HCT116 (cell line): Measurements from ENCODE around the gene TMPRSS3. TPM values are rescaled to one million over a fixed set of nuclear protein-coding genes. Genes with fewer than 3 reads are reported as not detected.

ENCODE experiments used
- ATAC-seq: fragments of 200-7000 bp; cut with Tn5 transposase; 2 replicates; pipeline ENCODE4 v1.9.1; 2020; ENCODE audit warnings: mild to moderate bottlenecking, moderate library complexity
- BruUV-seq: library from RNA; stranded (reverse); fragments of 400-500 nt; replicated peaks from 2 replicates; lab custom pipeline; 2021; lab: Mats Ljungman, UMichigan
- CTCF ChIA-PET: fragments of 300-600 bp; sonication (Branson Sonifier 250); formaldehyde crosslinking; loops from one replicate; lab custom pipeline; 2021; ENCODE audit warnings: antibody characterized with exemption; lab: Charles Lee
- POLR2A ChIA-PET: fragments of 300-600, 350-600 bp; sonication (Branson Sonifier 250); formaldehyde crosslinking; loops from one replicate; lab custom pipeline; 2021; ENCODE audit warnings: antibody characterized with exemption; lab: Charles Lee
- RAD21 ChIA-PET, 2 experiments: fragments of 300-600 bp; sonication (Branson Sonifier 250); formaldehyde crosslinking; loops; one replicate each; lab custom pipeline; 2023; ENCODE audit warnings: low total read pairs in 2 of 2; ENCODE audit not compliant: uncharacterized antibody in 2 of 2, unreplicated experiment in 2 of 2, low non-redundant PET in 1 of 2; lab: Charles Lee
- DNase-seq: peaks from one replicate; pipeline ENCODE4 v3.0.0-alpha.2; 2010; ENCODE audit warnings: low read depth, low spot score
- H2AFZ ChIP-seq: fragments of 200-600 bp; shearing (Covaris generic), sonication (generic); 2 replicates; pipeline ENCODE4 v1.6.1; 2017; ENCODE audit warnings: low read depth, mixed run types, mixed read lengths, antibody characterized with exemption, low read length; ENCODE audit not compliant: poor library complexity, severe bottlenecking
- H3K27ac ChIP-seq: 2 replicates; pipeline ENCODE4 v1.5.1; 2012; ENCODE audit warnings: low read depth, low read length
- H3K27me3 ChIP-seq: fragments of 200-600 bp; sonication (generic); 2 replicates; pipeline ENCODE4 v1.6.1; 2016; ENCODE audit warnings: mixed run types, low read length, mixed read lengths; ENCODE audit not compliant: insufficient read depth
- H3K36me3 ChIP-seq, 2 experiments: fragments of 200-500 bp in 1 of 2; fragments of 200-600 bp in 1 of 2; sonication (Bioruptor generic) in 1 of 2; sonication (generic) in 1 of 2; 2 replicates each; pipeline versions ENCODE4 v1.5.1 to v1.6.1; 2014 to 2016; ENCODE audit warnings: low read length in 2 of 2, inconsistent platforms in 1 of 2, mixed read lengths in 1 of 2, mixed run types in 1 of 2; ENCODE audit not compliant: insufficient read depth in 2 of 2, control insufficient read depth in 1 of 2
- H3K4me1 ChIP-seq, 2 experiments: fragments of 200-600 bp in 1 of 2; sonication (generic) in 1 of 2; 2 replicates each; pipeline versions ENCODE4 v1.5.1 to v1.6.1; 2012 to 2017; ENCODE audit warnings: low read length in 2 of 2, inconsistent platforms in 1 of 2, mild to moderate bottlenecking in 1 of 2, mixed read lengths in 1 of 2, mixed run types in 1 of 2, moderate library complexity in 1 of 2; ENCODE audit not compliant: insufficient read depth in 2 of 2, control insufficient read depth in 1 of 2
- H3K4me2 ChIP-seq: fragments of 200-600 bp; sonication (generic); 2 replicates; pipeline ENCODE4 v1.6.1; 2017; ENCODE audit warnings: mixed run types, low read length, mixed read lengths
- H3K4me3 ChIP-seq, 2 experiments: fragments of 200-600 bp in 1 of 2; sonication (generic) in 1 of 2; replicated peaks in 1 of 2; 2 replicates each; pipeline ENCODE4 v1.5.1; 2011 to 2016; ENCODE audit warnings: low read length in 2 of 2, control low read depth in 1 of 2, low read depth in 1 of 2, mild to moderate bottlenecking in 1 of 2, mixed read lengths in 1 of 2, mixed run types in 1 of 2
- H3K79me2 ChIP-seq: fragments of 200-600 bp; sonication (generic); 2 replicates; pipeline ENCODE4 v1.6.1; 2017; ENCODE audit warnings: mild to moderate bottlenecking, mixed run types, low read length, moderate library complexity, mixed read lengths; ENCODE audit not compliant: insufficient read depth
- H3K9ac ChIP-seq: fragments of 200-600 bp; sonication (generic); 2 replicates; pipeline ENCODE4 v1.6.1; 2016; ENCODE audit warnings: low read length, mixed read lengths
- H3K9me2 ChIP-seq: fragments of 200-600 bp; sonication (generic), shearing (Covaris generic); 2 replicates; pipeline ENCODE4 v1.6.1; 2017; ENCODE audit warnings: mixed run types, mild to moderate bottlenecking, moderate library complexity; ENCODE audit not compliant: insufficient read depth
- H3K9me3 ChIP-seq, 2 experiments: fragments of 200-500 bp in 1 of 2; fragments of 200-600 bp in 1 of 2; sonication (Bioruptor generic) in 1 of 2; sonication (generic) in 1 of 2; 2 replicates each; pipeline ENCODE4 v1.6.1; 2014 to 2017; ENCODE audit warnings: low read length in 2 of 2, mixed read lengths in 2 of 2, inconsistent platforms in 1 of 2, low read depth in 1 of 2, mild to moderate bottlenecking in 1 of 2, mixed run types in 1 of 2, moderate library complexity in 1 of 2; ENCODE audit not compliant: control insufficient read depth in 1 of 2, insufficient read depth in 1 of 2
- H4K20me1 ChIP-seq: fragments of 200-600 bp; sonication (generic), shearing (Covaris generic); 2 replicates; pipeline ENCODE4 v1.6.1; 2017; ENCODE audit warnings: mixed run types, mild to moderate bottlenecking, moderate library complexity; ENCODE audit not compliant: insufficient read depth
- CBX3 ChIP-seq: IDR thresholded peaks from 2 replicates; pipeline ENCODE4 v1.6.1; 2012; ENCODE audit warnings: low read depth
- CEBPB ChIP-seq: IDR thresholded peaks from 2 replicates; pipeline ENCODE4 v1.6.1; 2012; ENCODE audit warnings: low read depth
- EZH2phosphoT487 ChIP-seq: fragments of 200-600 bp; IDR thresholded peaks from 2 replicates; pipeline ENCODE4 v1.6.1; 2018; ENCODE audit warnings: antibody characterized with exemption, borderline replicate concordance
- FOSL1 ChIP-seq: IDR thresholded peaks from 2 replicates; pipeline ENCODE4 v1.6.1; 2012; ENCODE audit warnings: low read depth
- JUND ChIP-seq: IDR thresholded peaks from 2 replicates; pipeline ENCODE4 v1.6.1; 2012
- POLR2AphosphoS5 ChIP-seq: IDR thresholded peaks from 2 replicates; pipeline ENCODE4 v1.6.1; 2011; ENCODE audit warnings: mild to moderate bottlenecking, low read depth, low read length, moderate library complexity
- SIN3A ChIP-seq: IDR thresholded peaks from 2 replicates; pipeline ENCODE4 v1.6.1; 2012; ENCODE audit warnings: low read depth
- SP1 ChIP-seq: IDR thresholded peaks from 2 replicates; pipeline ENCODE4 v1.6.1; 2012; ENCODE audit warnings: low read depth
- SRF ChIP-seq: IDR thresholded peaks from 2 replicates; pipeline ENCODE4 v1.6.1; 2012; ENCODE audit warnings: low read depth
- TCF7L2 ChIP-seq: IDR thresholded peaks from 2 replicates; pipeline ENCODE4 v1.7.0; 2011; ENCODE audit warnings: borderline replicate concordance, inconsistent platforms; ENCODE audit not compliant: insufficient read depth, insufficient read length; ENCODE audit errors: extremely low read depth
- ZFX ChIP-seq: fragments of 450-650 bp; IDR thresholded peaks from 2 replicates; pipeline ENCODE4 v1.6.1; 2017
- intact Hi-C: fragments of 100-400 bp; cut with micrococcal nuclease; formaldehyde crosslinking; loops from 2 replicates; pipeline ENCODE4 v1.10.0; 2022
- total RNA-seq: library from RNA; stranded (reverse); gene quantifications from one replicate; pipeline ENCODE4 v1.2.1, GENCODE V29; 2021; ENCODE audit not compliant: unreplicated experiment
- TF ChIP-seq, protein P1 (sequence below): IDR thresholded peaks from 2 replicates; pipeline ENCODE4 v1.6.1; 2011; ENCODE audit warnings: mild to moderate bottlenecking, low read length, moderate library complexity; ENCODE audit not compliant: insufficient replicate concordance; ENCODE audit errors: extremely low read depth
- TF ChIP-seq, protein P2 (sequence below): IDR thresholded peaks from 2 replicates; pipeline ENCODE4 v1.6.1; 2012; ENCODE audit warnings: low read depth
- TF ChIP-seq, protein P3 (sequence below): IDR thresholded peaks from 2 replicates; pipeline ENCODE4 v1.6.1; 2012
- TF ChIP-seq, protein P4 (sequence below): IDR thresholded peaks from 2 replicates; pipeline ENCODE4 v1.6.1; 2012
- TF ChIP-seq, protein P5 (sequence below), 3 experiments: fragments of 200-600 bp in 1 of 3; sonication (generic) in 1 of 3; IDR thresholded peaks in 2 of 3; conservative IDR thresholded peaks in 1 of 3; 2 replicates each; pipeline ENCODE4 v1.5.1; 2012 to 2017; ENCODE audit warnings: low read depth in 2 of 3, low read length in 2 of 3, antibody characterized with exemption in 1 of 3, borderline replicate concordance in 1 of 3, control low read depth in 1 of 3, mild to moderate bottlenecking in 1 of 3, mixed read lengths in 1 of 3, mixed run types in 1 of 3, moderate library complexity in 1 of 3; ENCODE audit not compliant: insufficient read depth in 1 of 3

TMPRSS3 gene
- total RNA-seq, 1 experiment from 2014 or later: not detected

DNA sequence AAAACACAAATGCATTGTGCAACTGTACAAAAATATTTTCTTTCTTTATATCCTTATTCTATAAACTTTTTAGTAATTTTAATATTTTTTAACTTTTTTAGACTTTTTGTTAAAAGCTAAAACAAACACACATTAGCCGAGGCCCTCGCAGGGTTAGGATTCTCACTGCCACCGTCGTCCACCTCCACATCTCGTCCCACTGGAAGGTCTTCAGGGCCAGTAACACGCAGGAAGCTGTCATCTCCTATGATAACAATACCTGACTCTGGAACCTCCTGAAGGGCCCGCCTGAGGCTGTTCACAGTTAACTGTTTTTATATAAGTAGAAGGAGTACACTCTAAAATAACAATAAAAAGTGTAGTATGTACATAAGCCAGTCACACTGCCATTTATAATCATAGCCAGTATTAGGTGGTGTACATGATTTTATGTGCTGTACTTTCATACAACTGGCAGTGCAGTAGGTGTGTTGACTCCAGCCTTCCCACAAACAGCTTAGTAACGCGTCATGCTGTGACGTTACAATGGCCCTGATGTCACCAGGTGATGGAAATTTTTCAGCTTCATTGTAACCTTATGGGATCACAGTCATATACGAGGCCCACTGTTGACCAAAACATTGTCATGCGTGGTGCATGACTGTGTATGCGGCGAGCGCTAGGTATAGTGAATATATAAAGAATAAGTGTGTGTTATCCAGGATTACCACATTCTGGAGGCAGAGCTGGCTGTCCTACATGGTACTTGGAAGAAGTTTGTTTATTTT lies 53.9 kb downstream of the TMPRSS3 start:
- Histone ChIP-seq H3K4me3 (no peak overlapping the region), H2AFZ (no peak overlapping the region), H3K4me2 (no peak overlapping the region), H3K36me3 (no peaks in the 10 kb centered on the region), H3K27me3 (no peaks in the 10 kb centered on the region), H4K20me1 (no peaks in the 10 kb centered on the region), H3K9ac (no peak overlapping the region), H3K79me2 (no peaks in the 10 kb centered on the region), H3K4me1 (no peaks in the 10 kb centered on the region), H3K9me2 (no peaks in the 10 kb centered on the region), H3K27ac (no peak overlapping the region), H3K9me3 (no peaks in the 10 kb centered on the region)
- no TSS peak for BruUV-seq
- CTCF ChIA-PET: no interaction called here
- intact Hi-C loops: no loop called here
- ATAC-seq: no peak
- POLR2A ChIA-PET: no interaction called here
- DNase-seq: no peak
- TF ChIP-seq, protein P1, sequence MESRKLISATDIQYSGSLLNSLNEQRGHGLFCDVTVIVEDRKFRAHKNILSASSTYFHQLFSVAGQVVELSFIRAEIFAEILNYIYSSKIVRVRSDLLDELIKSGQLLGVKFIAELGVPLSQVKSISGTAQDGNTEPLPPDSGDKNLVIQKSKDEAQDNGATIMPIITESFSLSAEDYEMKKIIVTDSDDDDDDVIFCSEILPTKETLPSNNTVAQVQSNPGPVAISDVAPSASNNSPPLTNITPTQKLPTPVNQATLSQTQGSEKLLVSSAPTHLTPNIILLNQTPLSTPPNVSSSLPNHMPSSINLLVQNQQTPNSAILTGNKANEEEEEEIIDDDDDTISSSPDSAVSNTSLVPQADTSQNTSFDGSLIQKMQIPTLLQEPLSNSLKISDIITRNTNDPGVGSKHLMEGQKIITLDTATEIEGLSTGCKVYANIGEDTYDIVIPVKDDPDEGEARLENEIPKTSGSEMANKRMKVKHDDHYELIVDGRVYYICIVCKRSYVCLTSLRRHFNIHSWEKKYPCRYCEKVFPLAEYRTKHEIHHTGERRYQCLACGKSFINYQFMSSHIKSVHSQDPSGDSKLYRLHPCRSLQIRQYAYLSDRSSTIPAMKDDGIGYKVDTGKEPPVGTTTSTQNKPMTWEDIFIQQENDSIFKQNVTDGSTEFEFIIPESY: no peak
- no peak for TF ChIP-seq SIN3A
- TF ChIP-seq, protein P2, sequence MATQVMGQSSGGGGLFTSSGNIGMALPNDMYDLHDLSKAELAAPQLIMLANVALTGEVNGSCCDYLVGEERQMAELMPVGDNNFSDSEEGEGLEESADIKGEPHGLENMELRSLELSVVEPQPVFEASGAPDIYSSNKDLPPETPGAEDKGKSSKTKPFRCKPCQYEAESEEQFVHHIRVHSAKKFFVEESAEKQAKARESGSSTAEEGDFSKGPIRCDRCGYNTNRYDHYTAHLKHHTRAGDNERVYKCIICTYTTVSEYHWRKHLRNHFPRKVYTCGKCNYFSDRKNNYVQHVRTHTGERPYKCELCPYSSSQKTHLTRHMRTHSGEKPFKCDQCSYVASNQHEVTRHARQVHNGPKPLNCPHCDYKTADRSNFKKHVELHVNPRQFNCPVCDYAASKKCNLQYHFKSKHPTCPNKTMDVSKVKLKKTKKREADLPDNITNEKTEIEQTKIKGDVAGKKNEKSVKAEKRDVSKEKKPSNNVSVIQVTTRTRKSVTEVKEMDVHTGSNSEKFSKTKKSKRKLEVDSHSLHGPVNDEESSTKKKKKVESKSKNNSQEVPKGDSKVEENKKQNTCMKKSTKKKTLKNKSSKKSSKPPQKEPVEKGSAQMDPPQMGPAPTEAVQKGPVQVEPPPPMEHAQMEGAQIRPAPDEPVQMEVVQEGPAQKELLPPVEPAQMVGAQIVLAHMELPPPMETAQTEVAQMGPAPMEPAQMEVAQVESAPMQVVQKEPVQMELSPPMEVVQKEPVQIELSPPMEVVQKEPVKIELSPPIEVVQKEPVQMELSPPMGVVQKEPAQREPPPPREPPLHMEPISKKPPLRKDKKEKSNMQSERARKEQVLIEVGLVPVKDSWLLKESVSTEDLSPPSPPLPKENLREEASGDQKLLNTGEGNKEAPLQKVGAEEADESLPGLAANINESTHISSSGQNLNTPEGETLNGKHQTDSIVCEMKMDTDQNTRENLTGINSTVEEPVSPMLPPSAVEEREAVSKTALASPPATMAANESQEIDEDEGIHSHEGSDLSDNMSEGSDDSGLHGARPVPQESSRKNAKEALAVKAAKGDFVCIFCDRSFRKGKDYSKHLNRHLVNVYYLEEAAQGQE: no peak
- TF ChIP-seq, protein P3, sequence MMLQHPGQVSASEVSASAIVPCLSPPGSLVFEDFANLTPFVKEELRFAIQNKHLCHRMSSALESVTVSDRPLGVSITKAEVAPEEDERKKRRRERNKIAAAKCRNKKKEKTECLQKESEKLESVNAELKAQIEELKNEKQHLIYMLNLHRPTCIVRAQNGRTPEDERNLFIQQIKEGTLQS: no peak
- no peak for TF ChIP-seq POLR2AphosphoS5
- TF ChIP-seq ZFX: no peak
- no peak for TF ChIP-seq SRF
- TF ChIP-seq TCF7L2: no peak
- no peak for TF ChIP-seq JUND
- no peak for TF ChIP-seq FOSL1
- TF ChIP-seq, protein P4, sequence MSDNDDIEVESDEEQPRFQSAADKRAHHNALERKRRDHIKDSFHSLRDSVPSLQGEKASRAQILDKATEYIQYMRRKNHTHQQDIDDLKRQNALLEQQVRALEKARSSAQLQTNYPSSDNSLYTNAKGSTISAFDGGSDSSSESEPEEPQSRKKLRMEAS: no peak
- TF ChIP-seq CEBPB: no peak
- no peak for TF ChIP-seq SP1
- TF ChIP-seq CBX3: no peak
- no peak for TF ChIP-seq EZH2phosphoT487
- TF ChIP-seq, protein P5, sequence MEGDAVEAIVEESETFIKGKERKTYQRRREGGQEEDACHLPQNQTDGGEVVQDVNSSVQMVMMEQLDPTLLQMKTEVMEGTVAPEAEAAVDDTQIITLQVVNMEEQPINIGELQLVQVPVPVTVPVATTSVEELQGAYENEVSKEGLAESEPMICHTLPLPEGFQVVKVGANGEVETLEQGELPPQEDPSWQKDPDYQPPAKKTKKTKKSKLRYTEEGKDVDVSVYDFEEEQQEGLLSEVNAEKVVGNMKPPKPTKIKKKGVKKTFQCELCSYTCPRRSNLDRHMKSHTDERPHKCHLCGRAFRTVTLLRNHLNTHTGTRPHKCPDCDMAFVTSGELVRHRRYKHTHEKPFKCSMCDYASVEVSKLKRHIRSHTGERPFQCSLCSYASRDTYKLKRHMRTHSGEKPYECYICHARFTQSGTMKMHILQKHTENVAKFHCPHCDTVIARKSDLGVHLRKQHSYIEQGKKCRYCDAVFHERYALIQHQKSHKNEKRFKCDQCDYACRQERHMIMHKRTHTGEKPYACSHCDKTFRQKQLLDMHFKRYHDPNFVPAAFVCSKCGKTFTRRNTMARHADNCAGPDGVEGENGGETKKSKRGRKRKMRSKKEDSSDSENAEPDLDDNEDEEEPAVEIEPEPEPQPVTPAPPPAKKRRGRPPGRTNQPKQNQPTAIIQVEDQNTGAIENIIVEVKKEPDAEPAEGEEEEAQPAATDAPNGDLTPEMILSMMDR (IDR thresholded peaks at IDR 0.05 in 2 of 3, conservative IDR thresholded peaks at IDR 0.05 in 1 of 3; ENCODE audit: borderline replicate concordance in 1 of 3, insufficient read depth in 1 of 3, low read depth in 2 of 3, low read length in 2 of 3): no peak
- TF ChIP-seq, all 23 proteins: peak for 0
- RAD21 ChIA-PET: no interaction called here
